ENCODE data around the gene GRHL1. TPM values are rescaled to one million over a fixed set of nuclear protein-coding genes. Genes with fewer than 3 reads are reported as not detected.

Gene GRHL1
- total RNA-seq, 1 experiment from 2014 or later = 2.7 TPM

GRCh38 chr2:9999693-10000092 is 48.2 kb downstream of the GRHL1 start (continued):
- TF ChIP-seq ARID4B (CRISPR knock-in tag; IDR thresholded peaks at IDR 0.05; ENCODE audit: borderline replicate concordance) = no peak
- no peak for TF ChIP-seq ZNF423 (CRISPR knock-in tag; IDR thresholded peaks at IDR 0.05)
- no peak for TF ChIP-seq FOXJ3 (CRISPR knock-in tag; IDR thresholded peaks at IDR 0.05; ENCODE audit: borderline replicate concordance)
- no peak for TF ChIP-seq ELF4 (CRISPR knock-in tag; IDR thresholded peaks at IDR 0.05; ENCODE audit: low read depth)
- TF ChIP-seq JAZF1 (CRISPR knock-in tag; IDR thresholded peaks at IDR 0.05) = no peak
- TF ChIP-seq E2F5 (CRISPR knock-in tag; IDR thresholded peaks at IDR 0.05) = no peak
- TF ChIP-seq EMX1 (CRISPR knock-in tag; IDR thresholded peaks at IDR 0.05) = no peak

- Mint-ChIP-seq H3K27ac (peak overlapping the region; percentile 89; the same call in 1 of the 2 replicates), H3K36me3 (no peaks in the 10 kb centered on the region), H3K4me3 (no peak overlapping the region), H3K27me3 (ENCODE audit: low read depth) (no peaks in the 10 kb centered on the region), H3K9me3 (0 out of 2 replicates have a peak, but pooled peaks cover 3% of the 10 kb centered on the region), H3K4me1 (peaks cover 11% of the 10 kb centered on the region)
- no peak for TF ChIP-seq GRHL2 (CRISPR knock-in tag; IDR thresholded peaks at IDR 0.05; ENCODE audit: insufficient replicate concordance, severe bottlenecking)
- no peak for TF ChIP-seq ETV6 (CRISPR knock-in tag; IDR thresholded peaks at IDR 0.05)
- TF ChIP-seq GABPB1 (CRISPR knock-in tag; IDR thresholded peaks at IDR 0.05) = no peak
- TF ChIP-seq SP1 (CRISPR knock-in tag; conservative IDR thresholded peaks at IDR 0.05) = no peak
- TF ChIP-seq IRF1 (CRISPR knock-in tag; IDR thresholded peaks at IDR 0.05) = no peak
- no peak for TF ChIP-seq RORB (CRISPR knock-in tag; IDR thresholded peaks at IDR 0.05)
- TF ChIP-seq ZNF425 (CRISPR knock-in tag; conservative IDR thresholded peaks at IDR 0.05) = no peak
- TF ChIP-seq NFATC4 (CRISPR knock-in tag; IDR thresholded peaks at IDR 0.05) = no peak
- no peak for TF ChIP-seq TP53 (CRISPR knock-in tag; IDR thresholded peaks at IDR 0.05)
- TF ChIP-seq CREM (CRISPR knock-in tag; IDR thresholded peaks at IDR 0.05) = no peak
- no peak for TF ChIP-seq GTF2I (CRISPR knock-in tag; conservative IDR thresholded peaks at IDR 0.05)
- no peak for TF ChIP-seq JUN (CRISPR knock-in tag; IDR thresholded peaks at IDR 0.05)
- no peak for TF ChIP-seq ATF2 (CRISPR knock-in tag; IDR thresholded peaks at IDR 0.05; ENCODE audit: borderline replicate concordance, low read depth)
- no peak for TF ChIP-seq ZNF121 (CRISPR knock-in tag; IDR thresholded peaks at IDR 0.05)
- no peak for TF ChIP-seq MYBL2 (CRISPR knock-in tag; IDR thresholded peaks at IDR 0.05)
- CTCF ChIA-PET = interaction anchor here (0.8 kb wide), 1 partner anchor 16 kb away, joined by 5 read pairs; no protein-coding TSS in a partner anchor
- POLR2A ChIA-PET = no interaction called here
- DNase-seq (ENCODE audit: low spot score) (no peak), ATAC-seq (no peak)
These were observed 49.0 kb downstream of the GRHL1 start for GRCh38 chr2:10000541-10000940.
